HG03457 (cell line): Measurements from ENCODE around the gene ZNF749.
"Not testable (repeated sequence)": the region's sequence is repeated elsewhere in the genome, so short reads cannot be mapped to it uniquely, and the experiment has no call there.

Source experiments
- ATAC-seq: cut with Tn5 transposase; IDR thresholded peaks from one replicate; pipeline ENCODE4 v1.9.1; 2021; ENCODE audit warnings: moderate number of reproducible peaks; ENCODE audit not compliant: unreplicated experiment

Gene ZNF749

GRCh38 chr19:57465680-57466381 lies 30.7 kb downstream of the ZNF749 start:
- no peak for ATAC-seq

GRCh38 chr19:57466489-57466888 lies 31.4 kb downstream of the ZNF749 start:
- ATAC-seq, result no peak

- no peak for ATAC-seq
These were observed 38.5 kb downstream of the ZNF749 start for GRCh38 chr19:57473646-57474045.

- peak; percentile 74 for ATAC-seq
These were observed 42.3 kb downstream of the ZNF749 start, which contains the start of gene ZNF772 for GRCh38 chr19:57477191-57478008. Gene ZNF772 (minus strand): TSS chr19:57477566. CDS start chr19:57477309, 257 bp downstream.

- peak; percentile 83 for ATAC-seq
These were observed 52.6 kb downstream of the ZNF749 start, which contains the start of gene ZNF419 for GRCh38 chr19:57487477-57488298. Gene ZNF419 (plus strand): TSS chr19:57487750. CDS start chr19:57487951, 201 bp downstream.

- not testable (repeated sequence) for ATAC-seq
These were observed 53.1 kb downstream of the ZNF749 start for GRCh38 chr19:57488299-57488644.
